ENCODE results near the gene ECSCR.

The ECSCR gene

GRCh38 chr5:139402561-139403158 lies 59.9 kb downstream of the ECSCR start (continued):
- TF ChIP-seq ZBTB17 (tag by site-specific recombination; IDR thresholded peaks at IDR 0.05) (peak; percentile 62), ZNF654 (tag by site-specific recombination; IDR thresholded peaks at IDR 0.05; ENCODE audit: low read depth) (peak; percentile 37), ZNF791 (tag by site-specific recombination; IDR thresholded peaks at IDR 0.05) (no peak), CTCF (tag by site-specific recombination; IDR thresholded peaks at IDR 0.05) (peak; percentile 66), ZNF600 (tag by site-specific recombination; IDR thresholded peaks at IDR 0.05) (no peak)

- TF ChIP-seq ZNF133 (tag by site-specific recombination; IDR thresholded peaks at IDR 0.05) (peak; percentile 72; the same call in 1 of the 2 replicates), YY1 (tag by site-specific recombination; IDR thresholded peaks at IDR 0.05) (no peak)
- ChIA-PET CTCF (interaction anchor here (0.6 to 2.8 kb wide), 10 partner anchors 10 to 398 kb away, joined by 3 to 18 read pairs (median 4); no protein-coding TSS in a partner anchor), POLR2A (no interaction called here)
- Histone ChIP-seq H3K4me1 (ENCODE audit: control insufficient read depth, insufficient read depth, low read length) (peaks cover 5% of the 10 kb centered on the region; the same call in 1 of the 2 replicates), H3K27ac (ENCODE audit: extremely low read depth, low read depth, low read length) (no peak overlapping the region), H3K9me3 (ENCODE audit: control insufficient read depth, insufficient read depth, low read depth, low read length) (no peaks in the 10 kb centered on the region), H3K36me3 (ENCODE audit: control insufficient read depth in 2 of 2, insufficient read depth in 1 of 2, low read length in 2 of 2) (peaks cover 0 to 12% of the 10 kb centered on the region in 2 experiments; a peak in 2 of 3 replicates), H3K4me3 (ENCODE audit: low read depth, low read length) (no peak overlapping the region)
Measured at GRCh38 chr5:139401546-139401945, 61.0 kb downstream of the ECSCR start.

- Histone ChIP-seq H3K36me3 (ENCODE audit: control insufficient read depth in 2 of 2, insufficient read depth in 1 of 2, low read length in 2 of 2) (peaks cover 0 to 12% of the 10 kb centered on the region in 2 experiments; a peak in 2 of 3 replicates), H3K9me3 (ENCODE audit: control insufficient read depth, insufficient read depth, low read depth, low read length) (no peaks in the 10 kb centered on the region), H3K4me3 (ENCODE audit: low read depth, low read length) (no peak overlapping the region), H3K4me1 (ENCODE audit: control insufficient read depth, insufficient read depth, low read length) (peaks cover 5% of the 10 kb centered on the region; the same call in 1 of the 2 replicates), H3K27ac (ENCODE audit: extremely low read depth, low read depth, low read length) (no peak overlapping the region)
- POLR2A ChIA-PET = no interaction called here
- CTCF ChIA-PET = interaction anchor here (0.7 kb wide), 1 partner anchor 17 kb away, joined by 3 read pairs; no protein-coding TSS in a partner anchor
- TF ChIP-seq ZNF843 (tag by site-specific recombination; IDR thresholded peaks at IDR 0.05) (no peak), ZNF157 (tag by site-specific recombination; IDR thresholded peaks at IDR 0.05) (no peak), MEIS1 (CRISPR knock-in tag; IDR thresholded peaks at IDR 0.05; ENCODE audit: borderline replicate concordance) (no peak), ZNF707 (tag by site-specific recombination; IDR thresholded peaks at IDR 0.05) (no peak), ZBTB21 (tag by site-specific recombination; IDR thresholded peaks at IDR 0.05) (no peak), ZNF664 (tag by site-specific recombination; IDR thresholded peaks at IDR 0.05) (no peak), ZBTB49 (tag by site-specific recombination; IDR thresholded peaks at IDR 0.05; ENCODE audit: low read depth) (no peak), ZNF18 (tag by site-specific recombination; IDR thresholded peaks at IDR 0.05) (no peak)
Measured at GRCh38 chr5:139399501-139400121, 62.9 kb downstream of the ECSCR start.
